Measurements from ENCODE around the gene FHIP1B.

Gene FHIP1B

GRCh38 chr11:6200975-6201374 is 33.5 kb downstream of the FHIP1B start:
- DNase-seq (ENCODE audit: low spot score): no peak

GRCh38 chr11:6199174-6199810 is 35.1 kb downstream of the FHIP1B start, which contains the start of gene OR52W1:
Gene OR52W1, plus strand, starts transcription at chr11:6199224. Its CDS starts 0 bp downstream, at chr11:6199224.
- no peak for DNase-seq (ENCODE audit: low spot score)

GRCh38 chr11:6197466-6198200 is 36.8 kb downstream of the FHIP1B start:
- no peak for DNase-seq (ENCODE audit: low spot score)

GRCh38 chr11:6196396-6196795 is 38.0 kb downstream of the FHIP1B start:
- no peak for DNase-seq (ENCODE audit: low spot score)

GRCh38 chr11:6194065-6194581 is 40.3 kb downstream of the FHIP1B start:
- no peak for DNase-seq (ENCODE audit: low spot score)

- DNase-seq (ENCODE audit: low spot score): no peak
Observed at GRCh38 chr11:6191742-6192141, 42.7 kb downstream of the FHIP1B start.

GRCh38 chr11:6175440-6175839 is 59.0 kb downstream of the FHIP1B start:
- no peak for DNase-seq (ENCODE audit: low spot score)

- no peak for DNase-seq (ENCODE audit: low spot score)
Observed at GRCh38 chr11:6170226-6170625, 64.2 kb downstream of the FHIP1B start, which contains the start of gene OR52B2. Gene OR52B2, minus strand, starts transcription at chr11:6170326. Its CDS starts 0 bp downstream, at chr11:6170326.

Data from D341Med (cell line).